ENCODE results near the gene TAPBP.

TAPBP gene

DNA sequence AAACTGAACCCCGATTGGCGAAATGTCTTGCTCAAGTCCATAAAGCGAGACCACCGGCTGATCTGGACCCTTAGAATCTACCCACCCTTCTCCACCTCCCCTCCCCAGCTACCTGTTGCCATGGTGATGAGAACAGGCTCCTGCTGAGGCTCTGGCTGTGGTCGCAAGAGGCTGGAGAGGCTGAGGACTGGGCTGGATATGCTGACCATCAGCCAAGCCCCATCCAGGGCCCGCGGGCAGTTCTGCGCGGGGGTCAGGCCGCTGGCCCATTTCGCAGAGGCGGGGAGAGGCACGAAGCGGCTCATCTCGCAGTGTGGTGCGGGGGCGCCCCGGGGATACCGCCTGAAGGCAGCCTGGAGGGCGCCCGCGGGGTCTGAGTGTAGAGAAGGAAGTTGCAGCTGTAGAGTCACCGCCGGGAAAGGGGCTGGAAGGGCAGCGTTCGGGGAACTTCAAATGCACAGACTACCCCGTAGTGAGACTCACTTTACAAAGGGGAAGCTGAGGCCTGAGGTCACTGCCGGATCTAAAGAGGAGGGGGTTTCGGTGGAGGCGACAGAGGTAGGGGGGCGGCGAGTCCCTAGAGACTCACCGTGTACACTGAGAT is 671 bp downstream of the TAPBP start:
- H3K14ac ChIP-seq (ENCODE audit: low read length): peak overlapping the region; percentile 59
- no peaks in the 10 kb centered on the region for H3K9me3 ChIP-seq (replicated peaks in 1 of 2; ENCODE audit: control insufficient read depth in 2 of 2, insufficient read depth in 1 of 2, low read depth in 1 of 2, low read length in 2 of 2)
- H3K4me1 ChIP-seq (ENCODE audit: control insufficient read depth in 2 of 2, insufficient read depth in 1 of 2, low read depth in 1 of 2, low read length in 2 of 2): peaks cover 18 to 24% of the 10 kb centered on the region in 2 donors
- peak overlapping the region; percentile 98 for H3K18ac ChIP-seq (ENCODE audit: low read length)
- peaks cover 5 to 18% of the 10 kb centered on the region in 2 donors for H3K36me3 ChIP-seq (replicated peaks in 1 of 2; ENCODE audit: control insufficient read depth in 2 of 2, insufficient read depth in 2 of 2, low read length in 2 of 2)
- H3K4me3 ChIP-seq (ENCODE audit: low read length in 2 of 2): peak overlapping the region; percentile 74 to 79
- DNase-seq (ENCODE audit: low spot score): no peak
- WGBS, 2 donors (ENCODE audit: extremely low coverage in 2 of 2, insufficient read length in 2 of 2, insufficient replicate concordance in 1 of 2): no CpG with 5 or more reads among the region's 33 CpGs
- peak overlapping the region; percentile 56 for H2BK120ac ChIP-seq (ENCODE audit: low read depth, low read length)
- H3K23ac ChIP-seq (ENCODE audit: low read depth, low read length, poor library complexity): peak overlapping the region; percentile 95
- H4K91ac ChIP-seq (ENCODE audit: low read depth, low read length, poor library complexity): no peak overlapping the region
- H2AK5ac ChIP-seq (ENCODE audit: low read depth, low read length): peak overlapping the region; percentile 82
- peak overlapping the region; percentile 92 for H3K4me2 ChIP-seq (ENCODE audit: insufficient read depth, low read length, poor library complexity, severe bottlenecking)
- peak overlapping the region; percentile 76 for H2BK15ac ChIP-seq (ENCODE audit: low read length)
- H2BK5ac ChIP-seq (ENCODE audit: low read length): peak overlapping the region; percentile 85
- peak overlapping the region; percentile 97 for H3K9ac ChIP-seq (ENCODE audit: low read depth, low read length, poor library complexity)
- peaks cover 0 to 16% (median 0%) of the 10 kb centered on the region in 3 experiments for H3K27me3 ChIP-seq (ENCODE audit: control insufficient read depth in 3 of 3, insufficient read depth in 3 of 3, low read depth in 1 of 3, low read length in 3 of 3)
- H2AFZ ChIP-seq (ENCODE audit: low read length): peak overlapping the region; percentile 83
- H3K79me1 ChIP-seq (ENCODE audit: low read depth, low read length): peaks cover 3% of the 10 kb centered on the region
- H3K27ac ChIP-seq (replicated peaks; ENCODE audit: low read length): peak overlapping the region; percentile 12
- no peak overlapping the region for H4K8ac ChIP-seq (ENCODE audit: low read depth, low read length)
- no peak overlapping the region for H3K4ac ChIP-seq (ENCODE audit: low read length)
- H2BK12ac ChIP-seq (ENCODE audit: low read length): no peak overlapping the region

DNA sequence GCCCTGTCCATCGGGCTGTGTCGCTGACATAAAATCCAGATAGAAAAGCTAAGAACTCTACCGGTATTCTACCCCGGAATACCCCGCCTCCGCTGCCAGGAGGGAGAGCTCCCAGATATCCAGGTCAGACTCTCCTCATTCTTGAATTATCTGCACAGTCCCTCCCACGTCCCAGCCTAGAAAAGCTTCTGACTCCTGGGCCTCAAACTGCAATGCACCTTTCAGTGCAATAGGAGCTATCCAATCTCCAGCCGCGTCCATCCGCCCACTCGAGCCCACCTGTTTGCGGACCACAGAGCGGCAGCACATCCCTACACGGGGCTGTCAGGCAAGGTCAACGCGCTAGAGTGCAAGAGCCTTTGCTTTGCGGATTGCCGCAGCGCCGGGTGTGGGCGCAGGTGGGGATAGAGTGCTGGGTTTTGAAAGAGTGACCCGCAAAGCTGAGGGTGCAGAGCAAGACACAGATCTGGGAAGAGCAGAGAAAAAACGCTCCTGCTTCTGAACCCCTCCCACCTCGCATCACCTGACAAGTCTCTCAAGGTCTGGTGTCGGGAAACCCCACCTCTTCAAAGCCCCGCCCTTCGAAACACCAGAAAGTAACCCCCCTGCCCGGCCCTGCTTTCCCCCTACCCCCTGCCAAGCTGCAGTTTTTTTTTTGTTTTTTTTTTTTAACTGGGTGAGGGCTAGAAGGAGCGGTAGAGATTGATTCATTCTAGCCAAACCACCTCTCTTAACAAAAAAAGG is 1.3 kb downstream of the TAPBP start:
- Histone ChIP-seq H2BK15ac (ENCODE audit: low read length) (no peak overlapping the region), H3K4me2 (ENCODE audit: insufficient read depth, low read length, poor library complexity, severe bottlenecking) (peak overlapping the region; percentile 92), H2BK12ac (ENCODE audit: low read length) (no peak overlapping the region), H2AFZ (ENCODE audit: low read length) (peak overlapping the region; percentile 83), H3K27ac (replicated peaks; ENCODE audit: low read length) (no peak overlapping the region), H3K23ac (ENCODE audit: low read depth, low read length, poor library complexity) (peak overlapping the region; percentile 2), H3K18ac (ENCODE audit: low read length) (peak overlapping the region; percentile 44), H3K9me3 (replicated peaks in 1 of 2; ENCODE audit: control insufficient read depth in 2 of 2, insufficient read depth in 1 of 2, low read depth in 1 of 2, low read length in 2 of 2) (no peaks in the 10 kb centered on the region), H3K27me3 (ENCODE audit: control insufficient read depth in 3 of 3, insufficient read depth in 3 of 3, low read depth in 1 of 3, low read length in 3 of 3) (peaks cover 0 to 16% (median 0%) of the 10 kb centered on the region in 3 experiments), H2AK5ac (ENCODE audit: low read depth, low read length) (peak overlapping the region; percentile 2), H4K91ac (ENCODE audit: low read depth, low read length, poor library complexity) (no peak overlapping the region), H4K8ac (ENCODE audit: low read depth, low read length) (no peak overlapping the region), H3K79me1 (ENCODE audit: low read depth, low read length) (peaks cover 3% of the 10 kb centered on the region), H3K14ac (ENCODE audit: low read length) (no peak overlapping the region), H3K4me1 (ENCODE audit: control insufficient read depth in 2 of 2, insufficient read depth in 1 of 2, low read depth in 1 of 2, low read length in 2 of 2) (peaks cover 18 to 22% of the 10 kb centered on the region in 2 donors), H2BK5ac (ENCODE audit: low read length) (no peak overlapping the region), H3K4me3 (ENCODE audit: low read length in 2 of 2) (peak overlapping the region; percentile 74 to 79), H2BK120ac (ENCODE audit: low read depth, low read length) (no peak overlapping the region), H3K9ac (ENCODE audit: low read depth, low read length, poor library complexity) (peak overlapping the region; percentile 56), H3K4ac (ENCODE audit: low read length) (no peak overlapping the region), H3K36me3 (replicated peaks in 1 of 2; ENCODE audit: control insufficient read depth in 2 of 2, insufficient read depth in 2 of 2, low read length in 2 of 2) (peaks cover 5 to 17% of the 10 kb centered on the region in 2 donors)
- DNase-seq (ENCODE audit: low spot score): no peak
- no CpG with 5 or more reads among the region's 29 CpGs for WGBS, 2 donors (ENCODE audit: extremely low coverage in 2 of 2, insufficient read length in 2 of 2, insufficient replicate concordance in 1 of 2)

DNA sequence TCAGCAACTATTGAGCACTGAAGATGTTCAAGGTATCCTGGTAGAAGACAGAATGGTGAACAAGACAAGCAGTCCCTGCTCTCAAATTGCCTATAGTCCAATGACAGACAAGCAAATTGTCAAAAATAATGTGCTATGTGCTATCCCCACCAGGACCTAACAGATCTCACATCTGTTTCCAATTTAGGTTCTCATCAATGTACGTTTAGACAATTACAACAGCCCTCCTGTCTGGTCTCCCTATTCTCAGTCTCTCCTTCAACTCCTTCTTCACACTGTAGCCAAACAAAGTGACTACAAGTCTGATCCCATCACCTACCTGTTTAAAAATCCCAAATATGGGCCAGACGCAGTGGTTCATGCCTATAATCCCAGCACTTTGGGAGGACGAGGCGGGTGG is 7.5 kb downstream of the TAPBP start:
- Histone ChIP-seq H2BK5ac (ENCODE audit: low read length) (no peak overlapping the region), H2AK5ac (ENCODE audit: low read depth, low read length) (no peak overlapping the region), H2BK120ac (ENCODE audit: low read depth, low read length) (no peak overlapping the region), H3K27me3 (ENCODE audit: control insufficient read depth in 3 of 3, insufficient read depth in 3 of 3, low read depth in 1 of 3, low read length in 3 of 3) (no peaks in the 10 kb centered on the region), H2BK12ac (ENCODE audit: low read length) (no peak overlapping the region), H3K18ac (ENCODE audit: low read length) (no peak overlapping the region), H2BK15ac (ENCODE audit: low read length) (no peak overlapping the region), H3K14ac (ENCODE audit: low read length) (no peak overlapping the region), H3K4ac (ENCODE audit: low read length) (no peak overlapping the region), H2AFZ (ENCODE audit: low read length) (no peak overlapping the region), H4K91ac (ENCODE audit: low read depth, low read length, poor library complexity) (no peak overlapping the region), H3K4me3 (ENCODE audit: low read length in 2 of 2) (no peak overlapping the region), H3K23ac (ENCODE audit: low read depth, low read length, poor library complexity) (no peak overlapping the region), H4K8ac (ENCODE audit: low read depth, low read length) (no peak overlapping the region), H3K27ac (replicated peaks; ENCODE audit: low read length) (no peak overlapping the region), H3K9ac (ENCODE audit: low read depth, low read length, poor library complexity) (no peak overlapping the region), H3K36me3 (replicated peaks in 1 of 2; ENCODE audit: control insufficient read depth in 2 of 2, insufficient read depth in 2 of 2, low read length in 2 of 2) (peaks cover 1 to 40% of the 10 kb centered on the region in 2 donors), H3K9me3 (replicated peaks in 1 of 2; ENCODE audit: control insufficient read depth in 2 of 2, insufficient read depth in 1 of 2, low read depth in 1 of 2, low read length in 2 of 2) (no peaks in the 10 kb centered on the region), H3K79me1 (ENCODE audit: low read depth, low read length) (no peaks in the 10 kb centered on the region), H3K4me1 (ENCODE audit: control insufficient read depth in 2 of 2, insufficient read depth in 1 of 2, low read depth in 1 of 2, low read length in 2 of 2) (no peaks in the 10 kb centered on the region), H3K4me2 (ENCODE audit: insufficient read depth, low read length, poor library complexity, severe bottlenecking) (no peak overlapping the region)
- no CpG with 5 or more reads among the region's 4 CpGs for WGBS, 2 donors (ENCODE audit: extremely low coverage in 2 of 2, insufficient read length in 2 of 2, insufficient replicate concordance in 1 of 2)
- no peak for DNase-seq (ENCODE audit: low spot score)

DNA sequence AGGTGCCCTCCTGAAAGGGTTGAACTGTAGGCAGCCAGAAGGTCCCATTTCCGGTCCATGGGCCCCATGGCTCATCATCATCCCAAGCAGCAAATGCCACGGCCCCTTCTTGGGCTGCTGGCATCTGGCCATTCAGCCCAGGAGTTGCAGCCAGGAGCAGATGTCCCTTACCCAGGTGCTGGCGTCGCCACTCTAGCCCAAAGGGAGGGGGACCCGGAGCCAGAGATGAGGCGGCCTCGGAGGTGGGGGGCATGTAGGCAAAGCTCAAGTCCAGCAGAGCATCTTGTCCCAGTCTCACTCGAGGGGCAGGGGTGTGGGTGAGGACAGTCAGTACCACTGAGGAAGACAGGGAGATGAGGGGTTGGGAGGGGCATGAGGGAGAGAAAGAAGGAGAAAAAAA is 8.8 kb downstream of the TAPBP start:
- no peak overlapping the region for H2BK120ac ChIP-seq (ENCODE audit: low read depth, low read length)
- no peak overlapping the region for H4K91ac ChIP-seq (ENCODE audit: low read depth, low read length, poor library complexity)
- H2BK12ac ChIP-seq (ENCODE audit: low read length): no peak overlapping the region
- no peak for DNase-seq (ENCODE audit: low spot score)
- H2BK5ac ChIP-seq (ENCODE audit: low read length): peak overlapping the region; percentile 4
- WGBS, 2 donors (ENCODE audit: extremely low coverage in 2 of 2, insufficient read length in 2 of 2, insufficient replicate concordance in 1 of 2): no CpG with 5 or more reads among the region's 8 CpGs
- H2AFZ ChIP-seq (ENCODE audit: low read length): no peak overlapping the region
- no peak overlapping the region for H3K9ac ChIP-seq (ENCODE audit: low read depth, low read length, poor library complexity)
- peaks cover 1 to 40% of the 10 kb centered on the region in 2 donors for H3K36me3 ChIP-seq (replicated peaks in 1 of 2; ENCODE audit: control insufficient read depth in 2 of 2, insufficient read depth in 2 of 2, low read length in 2 of 2)
- H3K4ac ChIP-seq (ENCODE audit: low read length): no peak overlapping the region
- H2BK15ac ChIP-seq (ENCODE audit: low read length): no peak overlapping the region
- no peak overlapping the region for H3K23ac ChIP-seq (ENCODE audit: low read depth, low read length, poor library complexity)
- no peak overlapping the region for H3K4me2 ChIP-seq (ENCODE audit: insufficient read depth, low read length, poor library complexity, severe bottlenecking)
- peaks cover under 1% of the 10 kb centered on the region for H3K79me1 ChIP-seq (ENCODE audit: low read depth, low read length)
- H3K9me3 ChIP-seq (replicated peaks in 1 of 2; ENCODE audit: control insufficient read depth in 2 of 2, insufficient read depth in 1 of 2, low read depth in 1 of 2, low read length in 2 of 2): no peaks in the 10 kb centered on the region
- H2AK5ac ChIP-seq (ENCODE audit: low read depth, low read length): no peak overlapping the region
- no peak overlapping the region for H3K27ac ChIP-seq (replicated peaks; ENCODE audit: low read length)
- H3K14ac ChIP-seq (ENCODE audit: low read length): no peak overlapping the region
- H4K8ac ChIP-seq (ENCODE audit: low read depth, low read length): no peak overlapping the region
- H3K4me3 ChIP-seq (ENCODE audit: low read length in 2 of 2): peak overlapping the region in 1 of 2 donors; percentile 35
- no peak overlapping the region for H3K18ac ChIP-seq (ENCODE audit: low read length)
- no peaks in the 10 kb centered on the region for H3K27me3 ChIP-seq (ENCODE audit: control insufficient read depth in 3 of 3, insufficient read depth in 3 of 3, low read depth in 1 of 3, low read length in 3 of 3)
- H3K4me1 ChIP-seq (ENCODE audit: control insufficient read depth in 2 of 2, insufficient read depth in 1 of 2, low read depth in 1 of 2, low read length in 2 of 2): no peaks in the 10 kb centered on the region

Measured in neuronal stem cell (in vitro differentiated cells).